GM18867 (cell line): ENCODE measurements around the gene SEL1L.
"Not testable (repeated sequence)": the region's sequence is repeated elsewhere in the genome, so short reads cannot be mapped to it uniquely, and the experiment has no call there.

Source experiments
- ATAC-seq: cut with Tn5 transposase; IDR thresholded peaks from one replicate; pipeline ENCODE4 v1.9.1; 2021; ENCODE audit warnings: mild to moderate bottlenecking, moderate library complexity; ENCODE audit not compliant: unreplicated experiment

Gene SEL1L

DNA sequence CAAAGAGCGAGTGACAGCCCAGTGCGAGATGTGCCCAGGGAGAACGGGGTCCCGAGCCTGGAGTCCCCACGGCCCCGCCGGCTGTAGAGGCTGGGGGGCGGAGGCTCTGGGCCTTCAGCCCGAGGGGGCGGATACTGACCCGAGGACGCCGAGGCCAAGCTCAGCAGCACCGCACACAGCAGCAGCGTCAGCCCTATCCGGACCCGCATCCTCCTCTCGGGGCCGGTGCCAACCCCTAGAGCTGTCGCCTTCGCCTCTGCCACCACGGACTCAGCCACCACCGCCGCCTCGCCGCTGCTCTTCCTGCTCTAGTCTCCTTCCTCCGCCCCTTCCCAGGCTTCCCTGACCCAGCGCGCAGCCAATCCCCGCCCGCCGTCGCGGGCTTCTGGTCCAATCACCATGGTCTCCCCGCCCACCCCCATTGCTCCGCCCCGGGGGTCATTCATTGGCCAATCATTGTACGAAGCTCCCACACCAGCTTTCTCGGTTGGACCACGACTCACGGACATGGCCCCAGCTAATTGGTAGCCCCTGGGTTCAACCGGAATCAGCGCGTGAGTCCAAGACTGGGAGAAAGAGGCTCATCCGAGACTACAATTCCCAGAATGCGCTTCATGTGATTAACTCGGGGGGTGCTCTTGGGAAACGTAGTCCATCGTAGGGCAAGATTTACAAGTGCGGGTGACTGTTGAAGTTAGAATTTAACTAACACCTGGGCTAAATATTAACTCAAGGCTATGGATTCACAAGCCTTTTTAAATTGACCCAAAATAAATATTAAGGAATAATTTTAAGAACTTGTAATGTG lies at the start of gene SEL1L:
SEL1L (minus strand) TSS at position 318 of the 808 bp plus-strand sequence; CDS start at position 209, 109 bp downstream.
- peak; percentile 95 for ATAC-seq

DNA sequence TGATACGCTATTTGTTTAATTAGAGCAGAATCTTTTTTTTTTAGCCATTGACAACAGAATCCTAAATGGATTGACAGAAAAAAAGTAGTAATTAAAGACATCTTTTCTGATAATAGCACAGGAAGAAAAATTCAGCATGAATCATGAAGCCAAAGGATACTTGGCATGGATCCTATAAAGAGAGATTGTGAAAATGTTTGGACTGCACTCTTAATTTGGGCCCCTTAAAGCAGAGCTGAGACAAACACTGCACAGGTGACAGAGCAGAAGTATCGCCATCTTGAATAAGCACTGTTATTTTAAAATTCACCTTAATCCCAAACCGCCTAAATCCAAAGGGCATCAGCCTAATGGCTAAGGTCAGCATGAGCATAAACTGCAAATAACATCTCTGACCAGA lies 48.8 kb upstream of the SEL1L start:
- no peak for ATAC-seq

DNA sequence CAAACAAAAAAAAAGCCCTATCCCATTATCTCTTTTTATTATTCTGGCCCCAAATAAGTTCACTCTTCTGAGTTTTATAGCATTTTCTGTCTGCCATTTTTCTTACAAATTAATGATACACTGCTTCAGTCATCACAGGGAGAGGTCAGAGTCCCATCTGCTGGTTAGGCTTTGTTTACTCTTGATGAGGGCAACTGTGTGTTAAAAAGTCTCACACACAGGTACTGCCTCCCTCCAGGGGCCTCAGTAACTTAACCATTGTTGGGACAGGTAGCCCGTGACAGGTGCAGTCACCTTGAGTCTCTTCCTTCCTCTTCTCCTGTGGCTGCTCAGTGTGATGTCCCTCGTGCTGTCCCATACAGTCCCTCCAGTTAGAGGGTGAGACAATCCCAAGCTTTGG lies 45.5 kb upstream of the SEL1L start:
- ATAC-seq: no peak

DNA sequence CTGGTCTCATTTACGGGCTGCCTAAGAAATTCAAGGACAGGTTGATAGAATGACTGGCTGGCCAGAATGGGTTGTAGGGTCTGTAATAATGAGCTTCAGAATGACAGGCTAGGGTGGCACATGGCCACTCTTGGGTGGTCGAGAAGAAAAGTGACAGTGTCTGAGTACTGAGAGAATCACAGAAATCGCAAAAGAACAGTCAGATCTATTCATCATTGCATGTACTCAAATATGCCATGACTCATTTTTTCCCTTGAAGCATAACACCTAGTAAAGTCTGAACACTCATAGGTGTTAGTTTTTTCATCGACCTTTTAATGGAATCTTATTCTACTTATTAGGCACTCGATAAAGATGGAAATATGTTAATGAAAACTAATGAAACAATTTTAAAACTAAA lies 37.8 kb upstream of the SEL1L start:
- no peak for ATAC-seq

GRCh38 chr14:81567302-81567701 lies 33.6 kb upstream of the SEL1L start:
- ATAC-seq: no peak

GRCh38 chr14:81565441-81566290 lies 32.0 kb upstream of the SEL1L start:
- peak; percentile 94 for ATAC-seq

GRCh38 chr14:81562818-81563217 lies 29.2 kb upstream of the SEL1L start:
- ATAC-seq: no peak

GRCh38 chr14:81561084-81561775 lies 27.6 kb upstream of the SEL1L start:
- no peak for ATAC-seq

- no peak for ATAC-seq
Measured at GRCh38 chr14:81559385-81559784, 25.7 kb upstream of the SEL1L start.

DNA sequence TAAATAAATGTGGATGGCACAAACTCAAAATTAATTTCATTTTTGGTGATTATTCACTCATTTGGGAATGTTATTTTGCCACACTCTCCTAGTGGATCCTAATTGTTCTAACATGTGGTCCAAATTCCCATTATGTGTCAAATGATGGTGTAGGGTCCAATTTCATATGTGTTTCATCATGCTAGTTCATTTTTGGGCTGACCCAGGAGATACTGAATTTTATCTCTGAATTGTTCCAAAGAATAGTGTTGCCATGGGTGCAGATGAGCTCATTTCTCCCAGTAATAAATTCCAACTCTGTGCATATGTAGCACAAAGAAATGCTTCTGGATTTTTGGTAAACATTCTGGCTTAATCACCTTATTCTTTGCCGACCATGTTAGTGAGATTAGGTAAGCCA lies 23.5 kb upstream of the SEL1L start:
- no peak for ATAC-seq

GRCh38 chr14:81555684-81556083 lies 22.0 kb upstream of the SEL1L start:
- no peak for ATAC-seq

DNA sequence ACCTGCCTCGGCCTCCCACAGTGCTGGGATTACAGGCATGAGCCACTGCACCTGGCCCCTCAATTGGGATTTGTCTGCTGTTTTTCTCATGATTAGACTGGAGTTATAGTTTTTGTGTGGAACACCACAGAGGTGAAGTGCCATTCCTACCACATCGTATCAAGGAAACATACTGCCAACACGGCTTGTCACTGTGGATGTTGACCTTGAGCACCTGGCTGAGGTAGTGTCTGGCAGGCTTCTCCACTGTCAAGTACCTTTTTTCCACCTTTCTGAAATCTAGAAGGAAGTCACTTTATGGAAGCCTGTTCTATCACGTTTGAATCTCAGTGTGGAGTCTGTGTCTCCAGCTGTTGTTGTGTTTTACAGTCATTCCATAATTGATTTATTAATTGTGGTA lies 21.4 kb upstream of the SEL1L start:
- no peak for ATAC-seq

- ATAC-seq: no peak
Measured at GRCh38 chr14:81551471-81551870, 17.8 kb upstream of the SEL1L start.

DNA sequence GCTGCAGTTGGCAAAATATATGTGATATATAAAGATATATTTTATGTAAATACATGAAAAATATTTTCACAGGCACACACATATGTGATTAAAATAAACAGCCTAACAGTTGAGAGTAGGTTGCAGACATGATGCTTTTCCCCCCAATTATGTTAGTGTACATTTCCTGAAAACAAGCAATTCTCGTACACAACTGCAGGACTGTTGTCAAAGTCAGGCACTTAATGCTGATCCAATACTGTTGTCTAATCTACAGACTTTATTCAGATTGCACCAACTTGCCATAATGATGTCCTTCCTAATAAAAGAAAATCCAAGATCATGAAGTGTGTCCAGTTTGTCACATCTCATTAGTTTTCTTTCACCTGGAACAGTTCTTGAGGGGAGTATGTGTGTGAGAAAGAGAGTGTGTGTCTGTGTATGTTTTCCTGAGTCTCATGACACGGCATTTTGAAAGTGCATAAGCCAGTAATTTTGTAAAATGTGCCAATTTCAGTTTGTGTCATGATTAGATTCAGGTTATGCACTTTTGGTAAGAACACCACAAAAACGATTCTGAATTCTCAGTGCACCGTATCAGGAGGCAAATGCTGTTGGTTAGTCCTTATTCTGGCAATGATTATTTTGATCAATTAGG lies 16.5 kb upstream of the SEL1L start:
- peak; percentile 98 for ATAC-seq

DNA sequence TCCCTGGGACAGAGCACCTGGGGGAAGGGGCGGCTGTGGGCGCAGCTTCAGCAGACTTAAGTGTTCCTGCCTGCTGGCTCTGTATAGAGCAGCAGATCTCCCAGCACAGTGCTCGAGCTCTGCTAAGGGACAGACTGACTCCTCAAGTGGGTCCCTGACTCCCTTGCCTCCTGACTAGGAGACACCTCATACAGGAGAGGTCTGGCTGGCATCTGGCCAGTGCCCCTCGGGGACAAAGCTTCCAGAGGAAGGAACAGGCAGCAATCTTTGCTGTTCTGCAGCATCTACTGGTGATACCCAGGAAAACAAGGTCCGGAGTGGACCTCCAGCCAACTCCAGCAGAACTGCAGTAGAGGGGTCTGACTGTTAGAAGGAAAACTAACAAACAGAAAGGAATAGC lies 7.6 kb upstream of the SEL1L start:
- ATAC-seq: not testable (repeated sequence)

DNA sequence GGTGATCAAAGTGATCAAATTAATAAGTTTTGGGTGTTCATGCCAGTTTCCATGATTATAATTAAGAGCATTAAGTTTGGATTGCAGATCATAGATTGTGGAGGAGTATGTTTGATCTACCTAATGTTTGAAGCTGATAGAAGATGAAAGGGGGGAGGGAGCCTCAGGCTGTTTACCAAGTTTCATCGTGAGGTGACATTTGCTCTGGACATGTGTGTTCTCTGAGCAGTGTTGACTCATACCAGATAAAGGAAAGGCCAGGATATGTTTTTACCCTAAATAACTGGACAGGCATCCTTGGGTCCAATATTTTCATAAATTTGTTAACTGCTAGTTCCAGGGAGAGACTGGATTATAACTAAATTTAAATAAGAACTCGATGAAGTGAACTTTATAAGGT lies 3.5 kb upstream of the SEL1L start:
- ATAC-seq: no peak

DNA sequence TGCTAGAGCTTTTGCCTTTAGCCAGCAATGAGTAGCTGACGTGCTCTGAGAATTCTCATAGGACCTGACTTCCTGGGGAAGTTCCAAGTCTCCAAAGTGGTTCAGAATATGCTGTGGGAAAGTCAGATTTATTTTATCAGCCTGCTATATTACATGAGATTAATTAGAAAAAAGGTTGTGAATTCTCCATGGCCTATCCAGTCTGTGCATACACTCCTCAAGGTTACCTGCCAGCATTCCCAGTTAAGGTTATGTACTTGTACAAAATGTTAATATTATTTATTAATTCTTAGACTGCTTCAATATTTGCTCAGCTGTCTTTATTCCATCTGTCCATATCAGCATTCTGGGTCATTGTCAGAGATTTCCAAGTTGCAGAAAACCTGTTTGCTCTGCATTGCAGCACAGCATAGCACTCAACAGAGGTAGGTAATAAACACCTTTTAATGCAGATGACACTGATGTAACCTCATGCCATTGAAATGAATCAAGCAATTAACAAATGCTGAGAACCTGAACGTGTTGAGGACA lies 2.7 kb upstream of the SEL1L start:
- no peak for ATAC-seq

DNA sequence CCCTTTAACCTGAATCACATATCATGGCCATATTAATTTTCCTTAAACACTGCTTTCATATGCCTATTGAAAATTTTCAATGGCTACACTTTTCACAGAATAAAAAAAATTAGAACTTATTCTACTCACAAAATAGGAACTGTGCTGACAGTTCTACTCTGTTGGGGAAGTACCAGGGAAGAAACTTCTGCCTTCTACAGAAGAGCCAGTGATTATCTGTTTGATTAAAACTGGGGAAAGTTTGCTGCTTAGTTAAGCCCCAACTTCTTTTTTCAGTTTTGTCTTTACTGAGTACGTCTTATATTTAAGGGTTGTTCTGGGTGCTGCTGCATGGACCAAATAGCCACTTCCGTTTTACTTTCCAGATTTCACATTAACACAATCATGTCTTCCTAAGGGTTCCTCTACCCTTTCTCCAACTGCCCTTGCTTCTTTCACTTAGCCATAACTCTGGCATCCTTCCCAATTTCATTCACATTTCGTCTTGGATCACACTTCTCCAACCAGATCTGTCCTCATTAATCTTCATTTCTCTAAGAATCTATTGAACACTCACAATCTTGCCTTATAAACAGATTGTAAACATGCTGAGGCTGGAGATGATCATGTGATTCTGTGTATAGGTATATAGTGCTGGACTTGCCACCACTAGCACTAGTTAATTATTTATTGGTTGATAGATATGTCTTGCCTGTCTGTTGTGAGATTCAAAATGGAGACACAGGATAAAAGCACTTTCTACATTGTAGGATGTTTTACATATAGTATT lies 1.9 kb upstream of the SEL1L start:
- ATAC-seq: no peak

DNA sequence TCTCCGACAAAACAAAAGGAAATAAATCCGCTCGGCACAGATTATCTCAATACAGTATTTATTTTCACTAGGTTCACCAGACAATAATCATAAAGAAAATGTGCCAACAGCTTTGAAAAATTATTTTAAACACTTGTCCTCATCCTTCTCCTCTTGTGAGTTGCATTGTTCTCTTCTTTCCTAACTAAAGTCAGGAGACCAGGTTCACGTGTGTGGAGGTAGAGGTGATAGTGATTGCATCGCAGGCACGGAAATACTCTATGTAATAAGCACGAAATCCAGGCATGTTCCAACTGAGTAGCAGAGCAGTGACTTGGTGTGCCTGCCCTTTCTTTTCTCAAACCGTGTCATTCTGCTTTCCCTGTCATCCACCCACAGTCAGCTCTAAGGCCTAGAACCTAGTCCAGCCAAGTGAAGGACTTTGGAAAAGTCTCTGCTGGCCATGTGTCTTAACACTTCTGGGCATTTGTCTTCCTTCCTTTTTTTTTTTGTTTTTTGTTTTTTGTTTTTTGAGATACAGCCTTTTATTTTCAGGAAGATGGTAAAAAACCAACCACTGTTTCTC lies 939 bp upstream of the SEL1L start:
- ATAC-seq: no peak

DNA sequence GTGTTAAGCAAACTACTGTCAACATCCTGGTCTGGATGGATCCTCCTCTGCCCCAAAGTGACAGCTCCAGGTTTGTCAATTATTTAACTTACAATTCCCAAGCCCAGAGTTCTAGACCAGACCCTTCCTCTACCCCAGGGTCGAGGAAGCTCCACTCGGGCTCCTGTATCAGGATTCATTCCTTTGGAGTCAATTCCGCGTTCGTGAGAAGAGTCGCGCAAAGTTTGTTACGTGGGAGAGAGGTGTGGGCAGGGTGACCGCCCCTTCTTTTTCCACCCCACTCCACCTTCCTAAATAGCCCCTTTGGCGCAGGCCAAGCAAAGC lies 479 bp downstream of the SEL1L start:
- no peak for ATAC-seq
